HG03196 (cell line): ENCODE data around the gene SNRNP40.
"Not testable (repeated sequence)": the region's sequence is repeated elsewhere in the genome, so short reads cannot be mapped to it uniquely, and the experiment has no call there.

ENCODE experiments used
- ATAC-seq: cut with Tn5 transposase; IDR thresholded peaks from one replicate; pipeline ENCODE4 v1.9.1; 2021; ENCODE audit not compliant: unreplicated experiment

The SNRNP40 gene

GRCh38 chr1:31287791-31288190, 8.8 kb downstream of the SNRNP40 start:
- not testable (repeated sequence) for ATAC-seq

GRCh38 chr1:31282426-31282825, 14.2 kb downstream of the SNRNP40 start:
- ATAC-seq: not testable (repeated sequence)

GRCh38 chr1:31273619-31274018, 23.0 kb downstream of the SNRNP40 start:
- ATAC-seq: no peak

- no peak for ATAC-seq
Observed at GRCh38 chr1:31272369-31272768, 24.2 kb downstream of the SNRNP40 start.

- ATAC-seq: no peak
Observed at GRCh38 chr1:31266547-31266946, 30.0 kb downstream of the SNRNP40 start.

- ATAC-seq: no peak
Observed at GRCh38 chr1:31264790-31265386, 31.7 kb downstream of the SNRNP40 start.

GRCh38 chr1:31263408-31263807, 33.2 kb downstream of the SNRNP40 start:
- no peak for ATAC-seq

GRCh38 chr1:31262393-31262792, 34.2 kb downstream of the SNRNP40 start:
- not testable (repeated sequence) for ATAC-seq

GRCh38 chr1:31261916-31262315, 34.7 kb downstream of the SNRNP40 start:
- ATAC-seq: no peak

GRCh38 chr1:31259746-31260145, 36.8 kb downstream of the SNRNP40 start:
- no peak for ATAC-seq

- ATAC-seq: no peak
Observed at GRCh38 chr1:31258581-31258980, 38.0 kb downstream of the SNRNP40 start.

GRCh38 chr1:31257213-31257612, 39.4 kb downstream of the SNRNP40 start:
- no peak for ATAC-seq

- no peak for ATAC-seq
Observed at GRCh38 chr1:31249854-31250253, 46.7 kb downstream of the SNRNP40 start.

- ATAC-seq: no peak
Observed at GRCh38 chr1:31248276-31248675, 48.3 kb downstream of the SNRNP40 start.

- ATAC-seq: no peak
Observed at GRCh38 chr1:31244326-31244725, 52.3 kb downstream of the SNRNP40 start.

GRCh38 chr1:31243501-31244286, 52.9 kb downstream of the SNRNP40 start:
- ATAC-seq: no peak

- no peak for ATAC-seq
Observed at GRCh38 chr1:31241321-31241720, 55.3 kb downstream of the SNRNP40 start.

GRCh38 chr1:31239653-31240241, 56.8 kb downstream of the SNRNP40 start, which contains the start of gene NKAIN1:
TSS of gene NKAIN1 (minus strand) at chr1:31239887. CDS start at chr1:31239547, 340 bp downstream.
- no peak for ATAC-seq

- no peak for ATAC-seq
Observed at GRCh38 chr1:31238986-31239613, 57.5 kb downstream of the SNRNP40 start.

- ATAC-seq: no peak
Observed at GRCh38 chr1:31238612-31238985, 58.0 kb downstream of the SNRNP40 start.

GRCh38 chr1:31234870-31235269, 61.7 kb downstream of the SNRNP40 start:
- no peak for ATAC-seq
